Endothelial cell of umbilical vein (primary cell): Measurements from ENCODE around the gene IGFBP3.

Experiments
- CTCF ChIP-seq, 2 donors: IDR thresholded peaks; 1 replicate in 1 of 2; 2 replicates in 1 of 2; pipeline ENCODE4 v1.5.1; 2011; ENCODE audit warnings: low read length in 2 of 2, mild to moderate bottlenecking in 2 of 2, moderate library complexity in 2 of 2, control low read depth in 1 of 2, inconsistent platforms in 1 of 2, low read depth in 1 of 2; ENCODE audit not compliant: insufficient read depth in 1 of 2; ENCODE audit errors: extremely low read depth in 1 of 2
- EZH2 ChIP-seq: IDR thresholded peaks from 2 replicates; pipeline ENCODE4 v1.6.1; 2012; ENCODE audit warnings: borderline replicate concordance, low read depth, mild to moderate bottlenecking, moderate library complexity, low read length, inconsistent platforms; ENCODE audit not compliant: severe bottlenecking
- FOS ChIP-seq: IDR thresholded peaks from 2 replicates; pipeline ENCODE4 v1.6.1; 2011; ENCODE audit warnings: mild to moderate bottlenecking, low read length, moderate library complexity, borderline replicate concordance; ENCODE audit not compliant: insufficient read depth
- GATA2 ChIP-seq: IDR thresholded peaks from 2 replicates; pipeline ENCODE4 v1.7.0; 2011; ENCODE audit warnings: low read depth, mild to moderate bottlenecking, moderate library complexity, mixed read lengths, low read length; ENCODE audit not compliant: insufficient read length, insufficient read depth
- JUN ChIP-seq: IDR thresholded peaks from 2 replicates; pipeline ENCODE4 v1.6.1; 2011; ENCODE audit warnings: borderline replicate concordance, low read depth; ENCODE audit not compliant: insufficient read length, insufficient read depth
- MAX ChIP-seq: IDR thresholded peaks from 2 replicates; pipeline ENCODE4 v1.6.1; 2011; ENCODE audit not compliant: insufficient read depth, insufficient read length
- MYC ChIP-seq: IDR thresholded peaks from one replicate; pipeline ENCODE4 v1.6.1; 2011; ENCODE audit warnings: mild to moderate bottlenecking, low read depth, low read length
- POLR2A ChIP-seq: IDR thresholded peaks from 2 replicates; pipeline ENCODE4 v1.6.1; 2012; ENCODE audit warnings: low read depth, mild to moderate bottlenecking, control low read depth, low read length
- POLR2AphosphoS5 ChIP-seq: IDR thresholded peaks from 2 replicates; pipeline ENCODE4 v1.6.1; 2012; ENCODE audit warnings: low read depth, mild to moderate bottlenecking, control low read depth, low read length, moderate library complexity; ENCODE audit not compliant: insufficient read depth

DNA sequence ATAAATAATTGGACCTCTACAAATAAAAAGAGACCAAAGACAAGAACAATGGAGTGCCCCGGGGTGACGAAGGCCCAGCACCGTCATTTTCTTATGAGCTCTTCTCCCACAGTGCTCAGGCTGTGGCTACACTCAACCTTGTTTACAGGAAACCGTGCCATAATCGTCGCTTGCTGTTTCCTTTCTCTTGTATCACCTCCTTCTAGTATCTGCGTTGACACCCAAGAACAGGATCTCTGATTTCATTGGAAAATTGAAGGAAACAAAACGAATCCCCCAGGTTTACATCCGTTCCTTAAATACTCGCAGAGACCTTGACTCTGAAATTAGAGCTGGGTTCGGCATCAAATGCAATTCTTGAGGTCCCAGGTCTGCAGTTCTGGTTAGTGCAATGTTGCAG lies 1.7 kb upstream of the IGFBP3 start:
- TF ChIP-seq EZH2: no peak
- TF ChIP-seq CTCF (IDR thresholded peaks at IDR 0.05; ENCODE audit: extremely low read depth in 1 of 2, insufficient read depth in 1 of 2, low read depth in 1 of 2, low read length in 2 of 2): no peak
- TF ChIP-seq JUN: no peak
- TF ChIP-seq POLR2A: no peak
- TF ChIP-seq MAX: no peak
- TF ChIP-seq POLR2AphosphoS5: no peak
- TF ChIP-seq GATA2: no peak
- no peak for TF ChIP-seq MYC
- no peak for TF ChIP-seq FOS
